Activated CD4-positive, alpha-beta T cell treated with anti-CD3 and anti-CD28 coated beads, Interleukin-10, Interleukin-2, amounts not matched to agents 100 ng/mL and 50 ng/mL, durations not matched to agents 16 hours and 8 hours (primary cell): ENCODE measurements around the gene TC2N.
"Not testable (repeated sequence)": the region's sequence is repeated elsewhere in the genome, so short reads cannot be mapped to it uniquely, and the experiment has no call there.

ENCODE experiments used
- DNase-seq: peaks from one replicate; pipeline ENCODE4 v3.0.0-alpha.2; 2020

TC2N gene

DNA sequence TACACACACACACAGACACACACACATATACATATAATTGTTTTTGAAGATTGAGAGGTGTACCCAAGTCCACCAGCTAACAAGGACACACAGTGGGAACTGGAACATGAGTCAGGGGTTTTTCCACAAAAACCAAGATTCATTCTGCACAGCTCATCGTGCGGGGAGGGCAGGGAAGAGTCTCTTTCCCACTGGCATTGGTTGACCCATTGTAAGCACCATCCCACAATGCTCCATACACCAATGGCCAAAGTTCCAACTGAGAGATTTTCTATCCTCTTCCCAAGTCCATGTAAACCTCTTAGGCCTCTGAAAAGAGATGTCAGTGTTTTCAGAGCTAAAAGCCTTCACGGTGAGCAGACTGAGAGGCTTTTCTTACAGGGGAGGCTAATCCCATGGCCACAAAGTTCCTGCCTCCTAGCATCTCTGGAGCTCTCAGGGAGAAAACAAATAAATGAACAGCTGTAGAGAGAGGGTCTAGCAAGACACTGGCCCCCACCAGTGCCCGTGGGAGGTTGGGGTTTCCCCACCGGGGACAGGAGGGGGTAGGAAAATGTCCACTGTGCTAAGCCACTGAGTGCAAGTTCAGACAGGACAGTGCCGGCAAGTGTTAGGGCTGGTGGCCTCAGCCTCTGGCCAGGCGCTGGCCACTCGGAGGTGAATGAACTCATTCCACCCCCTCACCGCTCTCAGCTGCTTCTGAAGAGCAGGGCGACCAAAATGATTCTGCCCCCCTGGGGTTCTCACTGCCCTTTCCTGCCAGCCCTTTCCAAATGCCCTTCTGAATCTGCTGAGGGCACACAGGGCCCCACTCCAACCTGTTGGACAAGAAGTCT is 21.5 kb upstream of the TC2N start:
- no peak for DNase-seq

DNA sequence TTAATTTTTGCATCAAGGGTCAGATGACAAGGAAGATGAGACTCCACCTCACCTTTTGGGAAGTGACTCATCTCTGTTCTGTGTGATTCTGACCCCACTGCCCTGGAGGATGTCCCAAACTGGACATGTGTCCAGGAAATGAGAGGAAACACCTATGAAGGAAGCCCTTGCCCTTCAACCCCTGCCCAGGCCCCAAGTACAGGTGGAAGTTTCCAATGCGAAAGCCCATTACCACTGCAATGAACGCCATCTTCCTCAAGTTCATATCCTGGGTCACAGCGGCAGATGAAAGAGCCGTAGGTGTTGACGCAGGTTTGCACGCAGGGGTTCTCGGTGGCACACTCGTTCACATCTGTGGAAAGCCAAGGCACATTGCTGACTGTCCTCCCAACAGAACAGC is 19.6 kb upstream of the TC2N start:
- DNase-seq: no peak

DNA sequence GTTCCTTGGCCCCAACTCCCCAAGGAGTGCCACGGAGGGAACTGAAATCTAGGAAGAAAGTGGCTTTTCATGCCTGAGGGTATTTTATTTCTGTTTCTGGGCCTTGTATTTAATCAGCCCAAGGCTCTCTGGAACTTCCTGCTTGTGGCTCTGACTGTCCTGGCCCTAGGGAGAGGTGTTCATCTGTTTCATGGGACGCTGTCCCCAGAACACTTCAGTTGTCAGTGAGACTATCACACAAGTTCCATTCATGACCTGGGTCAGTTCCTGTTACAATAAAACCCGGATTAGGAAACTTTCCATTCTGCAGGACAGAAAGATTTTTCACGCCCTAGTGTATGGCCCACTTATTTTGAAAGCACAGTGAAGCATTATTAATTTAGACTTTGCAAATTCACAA is 18.5 kb upstream of the TC2N start:
- no peak for DNase-seq

DNA sequence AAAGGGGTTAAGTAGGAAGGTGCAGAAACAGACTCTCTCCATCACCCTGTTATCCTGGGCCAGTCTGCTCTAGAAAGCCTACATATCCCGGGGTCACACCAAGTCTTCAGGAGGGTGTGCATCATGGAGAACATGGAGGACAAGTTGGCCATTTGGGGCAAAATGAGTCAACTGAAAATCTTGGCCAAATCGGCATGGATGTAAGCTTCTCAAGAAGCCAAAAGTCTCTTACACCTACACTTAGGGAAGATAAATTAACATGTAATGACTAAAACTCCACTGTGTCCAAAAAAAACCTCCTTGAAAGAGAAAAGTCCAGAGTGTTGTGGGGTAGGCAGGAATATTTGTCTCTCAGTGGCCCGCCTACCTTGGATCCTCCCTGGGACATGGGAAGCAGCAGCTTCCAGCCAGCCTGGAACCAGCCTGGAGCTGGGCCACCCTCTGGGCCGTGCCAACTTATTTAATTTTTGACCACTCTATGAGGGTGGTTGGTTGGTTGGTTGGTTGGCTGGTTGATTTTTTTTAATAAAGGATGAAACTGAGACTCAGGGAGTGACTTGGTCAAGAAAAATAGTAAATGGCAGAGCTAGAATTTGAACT is 17.9 kb upstream of the TC2N start:
- no peak for DNase-seq

DNA sequence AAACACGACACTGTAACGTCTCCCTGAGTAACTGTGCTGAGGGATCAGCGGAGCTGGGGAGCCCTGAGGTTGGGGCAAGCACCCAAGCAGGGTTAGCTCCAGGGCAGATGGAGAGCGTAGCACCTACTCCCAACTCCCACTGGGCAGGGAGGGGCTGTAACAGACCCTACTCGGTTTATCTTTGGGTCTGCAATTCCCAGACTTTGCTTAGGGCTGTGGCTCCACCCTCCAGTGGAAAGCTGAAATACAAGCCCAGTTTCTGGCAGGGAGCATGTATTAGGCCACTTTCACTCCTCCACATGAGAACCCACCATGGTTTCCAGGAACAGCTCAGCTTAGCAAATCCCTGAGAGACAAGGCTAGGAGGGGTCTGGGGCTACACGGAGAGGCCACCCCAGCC is 17.3 kb upstream of the TC2N start:
- DNase-seq: no peak

DNA sequence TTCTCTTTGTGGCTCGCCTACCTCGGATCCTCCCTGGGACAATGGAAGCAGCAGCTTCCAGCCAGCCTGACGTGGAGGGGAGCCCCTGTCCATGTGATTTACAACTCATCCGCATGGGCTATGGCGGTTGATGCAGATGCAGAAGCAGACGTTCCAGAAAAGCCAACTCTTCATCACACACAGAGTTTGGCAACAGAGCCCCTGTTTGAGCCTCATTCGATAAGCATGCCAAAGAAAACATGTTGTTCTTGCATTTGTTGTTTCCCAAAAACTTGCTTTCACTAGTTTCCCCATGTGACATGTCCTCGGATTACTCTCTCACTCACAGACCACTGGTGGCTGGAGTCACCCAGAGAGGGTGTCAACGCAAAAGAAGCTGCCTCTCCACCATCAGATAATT is 16.4 kb upstream of the TC2N start:
- no peak for DNase-seq

DNA sequence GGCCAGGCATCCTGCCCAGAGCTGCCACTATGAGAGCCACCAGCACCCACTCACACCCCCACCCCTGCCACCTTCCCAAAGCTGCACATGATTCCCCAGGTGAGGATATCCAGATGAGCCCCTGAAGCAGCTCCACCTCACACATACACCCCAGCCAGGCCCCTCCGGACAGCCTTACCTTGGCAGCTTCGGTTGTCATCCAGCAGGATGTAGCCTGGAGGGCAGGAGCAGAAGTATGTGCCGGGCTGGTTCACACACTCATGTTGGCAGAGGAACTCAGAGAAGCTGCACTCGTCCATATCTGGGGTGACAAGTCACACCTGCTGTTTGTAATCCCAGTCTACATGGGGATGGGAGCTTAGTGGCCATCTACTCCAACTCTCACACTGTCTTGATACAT is 15.4 kb upstream of the TC2N start:
- no peak for DNase-seq

DNA sequence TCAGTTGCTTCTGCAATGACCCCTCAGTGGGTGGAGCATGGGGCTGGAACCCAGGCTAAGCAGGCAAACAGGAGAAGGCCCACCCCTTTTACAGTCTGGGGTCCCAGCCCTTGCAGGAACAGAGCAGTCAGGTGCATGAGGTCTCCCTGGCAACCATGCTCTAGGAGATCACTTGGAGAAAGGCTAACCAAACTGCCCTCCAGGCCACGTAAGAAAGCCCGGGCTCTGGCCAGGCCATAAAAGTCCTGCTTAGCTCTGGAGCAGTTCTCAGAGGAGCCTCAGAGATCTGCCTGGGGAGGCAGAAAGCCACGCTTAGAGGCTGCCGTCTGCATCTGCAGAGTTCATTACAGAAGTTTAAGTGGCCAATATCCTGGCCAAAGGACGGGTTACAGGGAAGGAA is 15.0 kb upstream of the TC2N start:
- DNase-seq: no peak

DNA sequence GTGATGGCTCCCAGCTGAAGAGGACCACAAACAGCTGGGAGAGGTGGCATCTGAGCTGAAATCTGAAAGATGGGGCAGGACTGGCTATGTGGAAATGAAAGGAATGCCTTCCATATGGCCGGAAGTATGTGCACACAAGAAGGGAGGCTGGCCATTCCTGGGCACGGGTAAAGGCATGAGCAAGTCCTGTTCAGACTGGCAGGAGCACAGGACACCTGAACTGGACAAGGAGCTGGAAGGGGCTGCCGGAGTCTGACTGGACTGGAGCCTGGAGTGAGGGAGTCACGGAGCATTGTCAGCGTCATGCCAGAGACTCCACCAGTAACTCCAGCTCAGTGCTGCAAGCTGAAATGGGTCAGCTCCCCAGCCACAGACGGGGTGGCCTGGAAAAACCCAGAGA is 11.9 kb upstream of the TC2N start:
- DNase-seq: no peak

DNA sequence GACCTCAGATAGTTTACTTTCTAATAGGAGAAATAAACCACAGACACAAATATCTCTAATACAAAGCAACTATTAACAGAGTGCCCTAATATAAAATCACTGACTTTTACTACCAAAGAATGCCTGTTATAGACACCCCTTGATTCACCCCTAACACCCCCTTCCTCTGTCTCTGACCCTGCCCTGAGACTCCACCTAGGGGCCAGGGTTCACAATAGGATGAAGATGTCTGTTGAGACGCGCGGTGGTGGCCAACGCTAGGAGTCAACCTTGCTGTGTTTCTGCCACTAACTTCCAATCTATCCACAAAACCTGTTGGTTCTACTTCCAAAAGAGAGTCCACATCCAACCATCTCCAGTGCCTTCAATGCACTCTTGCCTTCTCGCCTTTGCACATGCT is 10.9 kb upstream of the TC2N start:
- no peak for DNase-seq

DNA sequence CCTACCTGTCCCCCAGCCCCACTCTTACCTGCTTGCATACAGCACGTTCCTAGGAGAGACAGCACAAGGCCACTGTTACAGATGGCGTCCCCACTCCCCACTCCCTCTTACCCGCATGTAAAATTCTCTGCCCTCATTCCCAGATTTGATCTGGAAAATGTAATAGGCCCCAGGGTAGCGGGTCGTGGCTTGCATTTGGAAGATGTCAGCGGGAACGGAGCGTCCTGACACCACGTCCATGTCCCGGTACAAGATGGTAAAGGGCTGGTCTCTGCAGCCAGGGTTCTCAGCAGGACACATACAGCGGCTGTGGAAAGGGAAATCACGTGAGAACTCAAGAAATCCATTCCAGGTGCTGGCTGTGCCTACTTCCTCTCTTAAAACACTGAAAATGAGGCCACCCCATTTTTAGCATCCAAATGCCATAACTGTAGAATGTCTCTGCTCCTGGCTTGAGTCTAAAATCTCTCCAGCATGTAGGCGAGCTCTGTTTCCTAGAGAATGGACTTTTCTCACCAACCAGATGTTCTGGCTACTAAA is 10.1 kb upstream of the TC2N start:
- DNase-seq: no peak

DNA sequence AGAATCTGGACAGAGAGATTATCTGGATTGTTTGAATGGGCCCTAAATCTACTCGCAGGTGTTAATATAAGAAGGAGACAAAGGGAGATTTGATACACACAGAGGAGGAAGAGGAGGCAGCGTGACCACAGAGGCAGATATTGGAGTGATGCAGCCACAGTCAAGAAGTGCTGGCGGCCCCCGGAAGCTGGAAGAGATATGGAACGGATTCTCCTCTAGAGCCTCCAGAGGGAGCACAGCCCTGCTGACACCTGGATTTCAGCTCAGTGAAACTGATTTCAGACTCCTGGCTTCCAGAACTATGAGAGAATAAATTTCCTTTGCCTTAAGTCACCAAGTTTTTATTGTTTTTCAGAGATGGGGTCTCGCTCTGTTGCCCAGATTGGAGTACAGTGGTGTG is 9.2 kb upstream of the TC2N start:
- DNase-seq: no peak

DNA sequence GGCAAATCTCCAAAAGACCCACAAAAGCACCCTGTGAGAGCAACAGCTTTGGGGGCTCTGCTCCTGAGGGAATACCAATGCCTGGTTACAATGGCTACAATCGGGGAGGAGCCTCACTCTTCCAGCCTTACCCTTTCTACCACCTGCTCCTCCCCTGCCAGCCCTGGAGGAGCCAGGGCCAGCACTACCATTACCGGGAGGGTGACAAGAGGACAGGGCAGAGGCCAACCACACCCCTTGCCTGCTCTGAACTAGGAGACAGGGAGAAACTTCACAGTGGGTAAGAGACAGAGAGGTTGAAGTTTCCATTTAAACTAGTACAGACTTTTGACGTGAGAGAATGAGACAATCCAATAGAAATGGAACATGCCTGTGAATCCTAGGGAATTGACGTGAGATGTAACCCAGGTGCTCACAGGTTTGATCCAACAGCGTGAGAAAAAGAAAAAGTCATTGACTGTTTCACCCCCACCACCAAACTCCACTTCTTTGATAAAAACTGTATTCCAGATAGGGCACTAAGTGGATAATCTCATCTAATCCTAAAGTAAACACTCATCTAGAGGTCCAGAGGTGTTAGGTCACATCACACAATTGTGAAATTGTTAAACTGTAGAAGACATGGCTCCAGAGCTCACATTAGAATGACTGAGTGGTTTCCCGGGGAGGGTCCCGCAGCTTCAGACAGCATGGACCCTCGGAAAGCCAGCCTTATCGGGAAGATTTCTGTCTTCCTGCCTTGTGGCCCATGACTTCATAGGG is 8.4 kb upstream of the TC2N start:
- no peak for DNase-seq

DNA sequence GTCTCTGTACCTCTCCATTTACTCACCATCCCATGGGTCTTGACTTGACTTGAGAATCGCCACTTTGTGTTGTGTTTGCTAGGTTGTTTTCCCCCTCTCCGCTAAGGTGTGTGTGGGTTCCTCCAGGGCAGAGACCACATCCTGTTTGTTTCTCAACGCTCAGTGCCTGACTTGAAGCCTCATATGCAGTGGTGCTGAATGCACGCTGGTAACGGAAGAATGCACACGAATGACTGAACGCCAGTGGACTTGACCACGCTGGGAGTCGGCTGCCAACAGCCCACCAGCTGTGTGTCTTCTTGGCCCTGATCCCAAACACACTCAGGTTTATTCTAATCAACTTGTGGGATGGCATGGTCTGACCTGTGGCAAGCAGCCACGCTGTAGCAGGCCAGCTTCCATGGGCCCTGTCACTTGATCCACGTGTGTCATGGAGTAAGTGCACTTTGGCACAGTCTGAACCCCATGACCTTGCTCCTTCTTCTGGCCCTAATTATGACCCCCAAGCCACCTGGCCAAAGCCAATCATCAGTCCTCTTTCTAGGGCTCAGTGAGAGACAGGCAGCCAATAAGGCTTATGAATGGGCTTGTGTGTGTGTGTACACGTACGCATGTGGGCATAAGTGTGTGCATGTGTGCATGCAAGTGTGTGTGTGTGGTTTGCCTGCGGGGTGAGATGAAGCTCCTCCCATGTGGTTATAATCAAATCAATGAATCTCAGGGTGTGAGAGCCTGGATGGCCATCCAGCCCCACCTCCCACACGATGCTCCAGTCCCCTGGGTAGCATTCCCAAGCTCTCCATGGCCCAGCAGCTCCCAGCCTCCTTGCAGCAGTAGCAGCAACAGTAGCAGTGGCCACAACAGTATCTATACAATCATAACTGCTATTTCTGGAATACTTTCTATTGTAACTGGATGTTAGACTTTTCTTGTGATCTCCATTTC is 6.4 kb upstream of the TC2N start:
- peak; percentile 93 for DNase-seq

DNA sequence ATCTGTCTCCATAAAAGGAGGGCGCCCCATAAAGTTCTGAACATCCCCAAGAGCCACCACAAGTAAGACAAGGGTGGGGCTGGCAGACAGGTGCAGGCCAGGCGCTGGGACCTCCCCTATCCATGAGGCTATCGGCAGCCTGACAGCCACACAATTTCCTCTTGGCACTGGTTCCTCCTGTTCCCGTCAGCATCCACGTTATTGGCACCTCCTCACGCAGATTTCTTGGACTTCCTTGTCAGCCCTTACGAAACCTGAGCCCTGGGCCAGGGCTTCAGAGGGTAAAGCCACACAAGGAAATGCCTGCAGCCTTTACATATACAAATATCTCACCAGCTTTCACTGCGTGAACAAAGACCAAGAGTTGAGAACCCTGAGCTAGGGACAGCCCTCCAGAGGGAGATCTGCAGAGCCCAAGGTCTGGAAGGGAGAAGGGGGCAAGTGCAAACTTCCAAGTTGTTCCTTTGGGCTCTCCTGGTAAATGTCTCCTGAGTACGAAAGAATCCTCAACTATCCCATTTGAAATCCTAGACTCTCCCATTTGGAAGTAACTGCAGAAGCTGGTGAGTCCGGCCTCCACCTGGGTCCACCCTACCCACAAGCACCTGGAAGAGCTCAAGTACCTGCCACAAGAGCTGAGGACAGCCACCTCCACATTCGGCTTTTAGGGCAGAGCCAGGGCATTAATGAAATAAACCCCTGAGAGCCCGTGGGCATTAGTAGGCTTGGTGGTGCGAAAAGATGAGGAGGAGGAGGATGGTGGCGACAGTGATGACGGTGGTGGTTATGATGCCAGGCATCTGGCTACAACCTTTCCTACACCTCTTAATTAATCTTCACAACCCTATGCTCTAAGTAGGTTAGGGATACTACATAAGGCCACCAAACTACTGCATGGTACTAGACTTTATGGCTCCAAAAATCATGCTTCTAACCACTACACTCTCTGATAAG is 5.5 kb upstream of the TC2N start:
- DNase-seq: peak; percentile 41

DNA sequence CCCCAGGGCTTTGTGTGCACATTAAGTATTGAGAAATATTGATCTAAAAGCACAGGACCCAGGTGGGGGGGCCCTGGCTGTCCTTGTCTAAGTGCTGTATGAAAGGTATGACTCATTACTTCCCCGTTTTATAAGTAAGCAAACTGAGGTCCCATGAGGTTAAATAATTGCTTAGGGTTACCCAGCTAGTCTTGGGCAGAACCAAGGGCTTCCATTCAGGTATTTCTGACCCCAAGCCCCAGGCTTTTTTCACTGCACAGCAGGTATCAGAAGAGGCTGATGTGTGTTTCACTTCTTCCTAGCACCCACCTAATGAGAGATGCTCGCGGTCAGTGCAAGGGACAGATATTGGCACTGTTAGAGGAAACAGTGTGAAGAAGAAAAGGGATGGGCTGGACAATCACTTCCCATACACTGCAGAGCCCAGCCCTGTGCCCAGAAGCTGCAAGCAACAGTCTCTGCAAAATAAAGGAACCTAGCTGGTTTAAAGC is 4.7 kb upstream of the TC2N start:
- DNase-seq: peak; percentile 81

DNA sequence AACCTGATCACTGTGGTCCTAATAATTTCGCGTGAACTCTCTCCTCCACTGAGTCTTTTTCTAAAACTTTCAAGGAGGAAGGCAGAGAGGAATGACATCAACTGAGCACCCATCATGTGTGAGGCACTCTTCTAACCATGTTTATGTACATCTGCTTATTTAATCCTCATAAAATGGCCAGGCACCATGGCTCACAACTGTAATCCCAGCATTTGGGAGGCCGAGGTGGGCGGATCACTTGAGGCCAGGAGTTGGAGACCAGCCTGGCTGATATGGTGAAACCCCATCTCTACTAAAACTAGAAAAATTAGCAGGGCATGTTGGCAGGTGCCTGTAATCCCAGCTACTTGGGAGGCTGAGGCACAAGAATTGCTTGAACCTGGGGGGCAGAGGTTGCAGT is 4.1 kb upstream of the TC2N start:
- DNase-seq: not testable (repeated sequence)

DNA sequence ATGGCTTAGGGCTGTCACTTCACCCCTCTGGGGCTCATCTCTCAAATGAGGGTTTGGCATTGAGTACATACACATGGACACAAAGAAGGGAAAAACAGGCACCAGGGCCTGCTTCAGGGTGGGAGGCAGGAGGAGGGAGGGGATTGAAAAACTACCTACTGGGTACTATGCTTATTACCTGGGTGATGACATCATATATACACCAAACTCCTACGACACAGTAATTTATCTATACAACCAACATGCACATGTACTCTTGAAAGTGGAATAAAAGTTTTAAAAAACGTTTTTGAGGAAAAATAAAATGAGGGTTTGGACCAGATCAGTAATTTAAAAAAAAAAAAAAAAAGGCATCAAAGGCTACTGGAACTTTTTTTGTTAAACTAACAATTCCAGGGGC is 3.6 kb upstream of the TC2N start:
- DNase-seq: no peak

DNA sequence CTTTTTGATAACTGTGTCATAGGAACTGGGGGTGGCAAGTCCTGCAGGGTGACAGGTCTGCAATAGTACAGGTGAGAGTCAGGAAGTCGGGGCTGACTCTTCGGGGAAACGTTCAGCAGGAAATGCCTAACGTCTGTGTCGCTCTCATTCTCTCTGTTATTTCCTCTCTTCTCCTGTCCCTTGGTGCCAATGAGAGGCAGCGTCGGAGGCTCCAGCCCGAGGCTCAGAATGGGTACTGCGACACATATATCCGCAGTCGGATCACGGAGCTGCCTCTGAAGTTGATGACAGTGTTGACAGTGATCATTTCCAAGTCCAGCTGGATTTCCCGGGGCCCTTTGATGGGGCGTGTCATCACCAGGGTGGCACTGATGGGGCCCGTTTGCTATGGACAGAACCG is 2.7 kb upstream of the TC2N start:
- DNase-seq: peak; percentile 83

DNA sequence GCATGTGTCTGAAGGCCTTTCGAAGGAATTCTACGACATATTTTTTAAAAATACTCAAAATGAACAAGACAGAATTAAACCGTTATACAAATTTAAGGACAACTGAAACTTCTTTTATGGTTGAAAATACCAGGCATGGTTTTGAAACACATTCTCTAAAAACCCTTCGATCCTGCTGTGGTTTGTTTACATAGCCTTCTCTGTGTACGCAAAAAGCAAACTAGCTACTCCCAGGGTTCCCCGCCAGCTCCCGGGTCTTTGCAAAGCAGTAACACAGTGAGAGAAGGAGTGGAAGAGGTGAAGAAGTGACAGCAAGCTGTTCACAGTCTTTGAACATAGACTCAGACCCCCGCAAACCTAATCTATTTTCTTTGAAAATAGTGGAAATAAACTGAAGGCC is 2.2 kb upstream of the TC2N start:
- DNase-seq: no peak
